HCT116 (cell line): ENCODE measurements around the gene NGF.

Experiments
- EZH2 ChIP-seq: fragments of 200-600 bp; sonication (generic); IDR thresholded peaks from 2 replicates; pipeline ENCODE4 v1.6.1; 2017; ENCODE audit warnings: antibody characterized with exemption, mixed run types
- POLR2A ChIP-seq: IDR thresholded peaks from 2 replicates; pipeline ENCODE4 v1.7.0; 2011; ENCODE audit warnings: borderline replicate concordance; ENCODE audit not compliant: insufficient read depth, insufficient read length; ENCODE audit errors: extremely low read depth

DNA sequence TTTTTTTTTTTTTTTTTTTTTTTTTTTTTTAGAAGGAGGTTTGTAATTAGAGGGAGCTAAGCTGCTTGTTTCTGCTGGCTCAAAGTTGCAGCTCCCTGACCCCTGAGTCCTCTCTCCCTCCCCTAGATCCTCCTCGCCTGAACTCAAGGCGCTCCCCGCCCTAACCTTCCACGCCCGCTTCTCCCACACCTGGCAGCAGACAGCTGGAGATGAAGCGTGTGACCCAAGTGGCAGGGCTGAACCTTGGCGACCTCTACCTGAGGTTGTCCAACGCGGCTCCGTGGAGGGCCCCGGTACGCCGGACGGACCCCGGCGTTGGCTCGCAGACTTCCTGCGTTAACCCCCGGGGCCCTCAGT is 795 bp downstream of the NGF start:
- no peak for TF ChIP-seq POLR2A
- no peak for TF ChIP-seq EZH2
